ENCODE results near the gene DCAF12.

DNA sequence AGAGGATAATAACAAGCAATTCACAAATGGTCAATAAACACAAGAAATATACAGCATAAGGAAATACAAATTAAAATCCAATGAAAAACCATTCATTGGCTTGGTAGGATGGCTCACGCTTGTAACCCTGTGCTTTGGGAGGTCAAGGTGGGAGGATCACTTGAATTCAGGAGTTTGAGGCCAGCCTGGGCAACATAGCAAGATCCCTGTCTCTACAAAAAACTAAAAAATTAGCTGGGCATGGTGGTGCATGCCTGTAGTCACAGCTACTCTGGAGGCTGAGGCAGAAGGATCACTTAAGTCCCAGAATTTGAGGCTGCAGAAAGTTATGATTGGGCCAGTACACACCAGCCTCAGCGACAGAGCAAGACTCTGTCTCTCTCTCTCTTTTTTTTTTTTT, 31.4 kb upstream of the DCAF12 start:
- TF ChIP-seq, protein P1, sequence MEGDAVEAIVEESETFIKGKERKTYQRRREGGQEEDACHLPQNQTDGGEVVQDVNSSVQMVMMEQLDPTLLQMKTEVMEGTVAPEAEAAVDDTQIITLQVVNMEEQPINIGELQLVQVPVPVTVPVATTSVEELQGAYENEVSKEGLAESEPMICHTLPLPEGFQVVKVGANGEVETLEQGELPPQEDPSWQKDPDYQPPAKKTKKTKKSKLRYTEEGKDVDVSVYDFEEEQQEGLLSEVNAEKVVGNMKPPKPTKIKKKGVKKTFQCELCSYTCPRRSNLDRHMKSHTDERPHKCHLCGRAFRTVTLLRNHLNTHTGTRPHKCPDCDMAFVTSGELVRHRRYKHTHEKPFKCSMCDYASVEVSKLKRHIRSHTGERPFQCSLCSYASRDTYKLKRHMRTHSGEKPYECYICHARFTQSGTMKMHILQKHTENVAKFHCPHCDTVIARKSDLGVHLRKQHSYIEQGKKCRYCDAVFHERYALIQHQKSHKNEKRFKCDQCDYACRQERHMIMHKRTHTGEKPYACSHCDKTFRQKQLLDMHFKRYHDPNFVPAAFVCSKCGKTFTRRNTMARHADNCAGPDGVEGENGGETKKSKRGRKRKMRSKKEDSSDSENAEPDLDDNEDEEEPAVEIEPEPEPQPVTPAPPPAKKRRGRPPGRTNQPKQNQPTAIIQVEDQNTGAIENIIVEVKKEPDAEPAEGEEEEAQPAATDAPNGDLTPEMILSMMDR (IDR thresholded peaks at IDR 0.05; ENCODE audit: borderline replicate concordance, extremely low read depth, low read length, poor library complexity, severe bottlenecking): no peak
- TF ChIP-seq EZH2 (IDR thresholded peaks at IDR 0.05; ENCODE audit: borderline replicate concordance, low read depth, low read length, severe bottlenecking): no peak
